ENCODE data around the gene TMEM258. TPM values are rescaled to one million over a fixed set of nuclear protein-coding genes. Genes with fewer than 3 reads are reported as not detected.
A peak's percentile ranks its signal among the peaks of the same experiment; 100 is the strongest.

TMEM258 gene
- total and polyA plus RNA-seq, 9 of the 15 experiments (the other 6 are each of a cell fraction or from before 2014, with no cell fraction given) = 97.2 to 856 (median 231) TPM

DNA sequence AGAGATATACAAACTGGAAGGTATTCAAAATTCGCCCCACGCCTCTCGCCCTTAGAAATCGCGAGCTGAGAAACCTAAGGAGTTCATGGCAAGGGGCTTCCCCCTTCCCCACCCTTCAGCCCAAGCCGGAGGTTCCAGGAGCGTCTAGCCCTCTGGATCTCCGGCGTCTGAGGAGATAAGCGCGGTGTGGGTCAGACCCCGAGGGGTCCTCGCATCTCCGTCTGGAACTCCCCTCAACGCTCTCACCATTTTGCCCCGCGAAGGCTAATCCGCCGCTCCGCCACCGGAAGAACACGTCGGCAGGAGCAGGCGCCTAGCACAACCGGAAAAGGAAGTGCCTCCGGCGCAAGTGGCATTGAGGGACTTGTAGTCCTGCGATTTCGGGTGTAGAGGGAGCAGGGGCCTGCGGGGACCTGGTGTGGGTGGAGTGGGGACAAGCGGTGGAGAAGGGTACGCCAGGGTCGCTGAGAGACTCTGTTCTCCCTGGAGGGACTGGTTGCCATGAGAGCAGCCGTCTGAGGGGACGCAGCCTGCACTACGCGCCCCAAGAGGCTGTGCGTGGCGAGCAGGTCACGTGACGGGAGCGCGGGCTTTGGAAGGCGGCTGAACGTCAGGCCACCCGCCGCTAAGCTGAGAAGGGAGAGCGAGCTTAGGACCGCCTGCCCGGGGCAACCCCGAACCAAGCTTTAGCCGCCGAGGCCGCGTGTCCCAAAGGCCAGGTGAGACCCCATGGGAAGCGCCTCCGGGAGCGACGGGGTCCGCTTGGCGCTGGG is at the start of gene TMEM258, which contains the start of gene FEN1 (continued):
- TF ChIP-seq FOXP4 (CRISPR knock-in tag; IDR thresholded peaks at IDR 0.05; ENCODE audit: borderline replicate concordance) (no peak; the same call in none of the 2 replicates), CBFA2T2 (conservative IDR thresholded peaks at IDR 0.05) (peak; percentile 96), TGIF2 (CRISPR knock-in tag; IDR thresholded peaks at IDR 0.05) (peak; percentile 79; the same call in 1 of the 2 replicates), NFIC (IDR thresholded peaks at IDR 0.05) (peak; percentile 65; the same call in 1 of the 2 replicates), NONO (IDR thresholded peaks at IDR 0.05; ENCODE audit: low read depth in 2 of 2, low read length in 1 of 2) (no peak; a peak in 1 of 4 replicates), ZNF263 (CRISPR knock-in tag; IDR thresholded peaks at IDR 0.05; ENCODE audit: borderline replicate concordance) (peak; percentile 47; the same call in 1 of the 2 replicates), CUX1 (CRISPR knock-in tag; IDR thresholded peaks at IDR 0.05) (no peak)
- TF ChIP-seq, protein P1, sequence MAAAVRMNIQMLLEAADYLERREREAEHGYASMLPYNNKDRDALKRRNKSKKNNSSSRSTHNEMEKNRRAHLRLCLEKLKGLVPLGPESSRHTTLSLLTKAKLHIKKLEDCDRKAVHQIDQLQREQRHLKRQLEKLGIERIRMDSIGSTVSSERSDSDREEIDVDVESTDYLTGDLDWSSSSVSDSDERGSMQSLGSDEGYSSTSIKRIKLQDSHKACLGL (CRISPR knock-in tag; IDR thresholded peaks at IDR 0.05; ENCODE audit: borderline replicate concordance, poor library complexity, severe bottlenecking) = no peak
- TF ChIP-seq, protein P2, sequence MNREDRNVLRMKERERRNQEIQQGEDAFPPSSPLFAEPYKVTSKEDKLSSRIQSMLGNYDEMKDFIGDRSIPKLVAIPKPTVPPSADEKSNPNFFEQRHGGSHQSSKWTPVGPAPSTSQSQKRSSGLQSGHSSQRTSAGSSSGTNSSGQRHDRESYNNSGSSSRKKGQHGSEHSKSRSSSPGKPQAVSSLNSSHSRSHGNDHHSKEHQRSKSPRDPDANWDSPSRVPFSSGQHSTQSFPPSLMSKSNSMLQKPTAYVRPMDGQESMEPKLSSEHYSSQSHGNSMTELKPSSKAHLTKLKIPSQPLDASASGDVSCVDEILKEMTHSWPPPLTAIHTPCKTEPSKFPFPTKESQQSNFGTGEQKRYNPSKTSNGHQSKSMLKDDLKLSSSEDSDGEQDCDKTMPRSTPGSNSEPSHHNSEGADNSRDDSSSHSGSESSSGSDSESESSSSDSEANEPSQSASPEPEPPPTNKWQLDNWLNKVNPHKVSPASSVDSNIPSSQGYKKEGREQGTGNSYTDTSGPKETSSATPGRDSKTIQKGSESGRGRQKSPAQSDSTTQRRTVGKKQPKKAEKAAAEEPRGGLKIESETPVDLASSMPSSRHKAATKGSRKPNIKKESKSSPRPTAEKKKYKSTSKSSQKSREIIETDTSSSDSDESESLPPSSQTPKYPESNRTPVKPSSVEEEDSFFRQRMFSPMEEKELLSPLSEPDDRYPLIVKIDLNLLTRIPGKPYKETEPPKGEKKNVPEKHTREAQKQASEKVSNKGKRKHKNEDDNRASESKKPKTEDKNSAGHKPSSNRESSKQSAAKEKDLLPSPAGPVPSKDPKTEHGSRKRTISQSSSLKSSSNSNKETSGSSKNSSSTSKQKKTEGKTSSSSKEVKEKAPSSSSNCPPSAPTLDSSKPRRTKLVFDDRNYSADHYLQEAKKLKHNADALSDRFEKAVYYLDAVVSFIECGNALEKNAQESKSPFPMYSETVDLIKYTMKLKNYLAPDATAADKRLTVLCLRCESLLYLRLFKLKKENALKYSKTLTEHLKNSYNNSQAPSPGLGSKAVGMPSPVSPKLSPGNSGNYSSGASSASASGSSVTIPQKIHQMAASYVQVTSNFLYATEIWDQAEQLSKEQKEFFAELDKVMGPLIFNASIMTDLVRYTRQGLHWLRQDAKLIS (CRISPR knock-in tag; IDR thresholded peaks at IDR 0.05) = peak; percentile 75
- TF ChIP-seq, protein P3, sequence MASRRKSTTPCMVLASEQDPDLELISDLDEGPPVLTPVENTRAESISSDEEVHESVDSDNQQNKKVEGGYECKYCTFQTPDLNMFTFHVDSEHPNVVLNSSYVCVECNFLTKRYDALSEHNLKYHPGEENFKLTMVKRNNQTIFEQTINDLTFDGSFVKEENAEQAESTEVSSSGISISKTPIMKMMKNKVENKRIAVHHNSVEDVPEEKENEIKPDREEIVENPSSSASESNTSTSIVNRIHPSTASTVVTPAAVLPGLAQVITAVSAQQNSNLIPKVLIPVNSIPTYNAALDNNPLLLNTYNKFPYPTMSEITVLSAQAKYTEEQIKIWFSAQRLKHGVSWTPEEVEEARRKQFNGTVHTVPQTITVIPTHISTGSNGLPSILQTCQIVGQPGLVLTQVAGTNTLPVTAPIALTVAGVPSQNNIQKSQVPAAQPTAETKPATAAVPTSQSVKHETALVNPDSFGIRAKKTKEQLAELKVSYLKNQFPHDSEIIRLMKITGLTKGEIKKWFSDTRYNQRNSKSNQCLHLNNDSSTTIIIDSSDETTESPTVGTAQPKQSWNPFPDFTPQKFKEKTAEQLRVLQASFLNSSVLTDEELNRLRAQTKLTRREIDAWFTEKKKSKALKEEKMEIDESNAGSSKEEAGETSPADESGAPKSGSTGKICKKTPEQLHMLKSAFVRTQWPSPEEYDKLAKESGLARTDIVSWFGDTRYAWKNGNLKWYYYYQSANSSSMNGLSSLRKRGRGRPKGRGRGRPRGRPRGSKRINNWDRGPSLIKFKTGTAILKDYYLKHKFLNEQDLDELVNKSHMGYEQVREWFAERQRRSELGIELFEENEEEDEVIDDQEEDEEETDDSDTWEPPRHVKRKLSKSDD (conservative IDR thresholded peaks at IDR 0.05; ENCODE audit: low read length) = no peak

Data from K562 (cell line).